Left ventricle myocardium inferior (tissue), 1 donor: Measurements from ENCODE around the gene NFKB2. TPM values are rescaled to one million over a fixed set of nuclear protein-coding genes. Genes with fewer than 3 reads are reported as not detected.

Source experiments
- DNase-seq: peaks from one replicate; pipeline ENCODE4 v3.0.0-alpha.2; 2020
- H3K27ac ChIP-seq: fragments of 200-600 bp; replicated peaks from 2 replicates; pipeline ENCODE4 v1.8.0; 2021
- H3K27me3 ChIP-seq: fragments of 200-600 bp; 2 replicates; pipeline ENCODE4 v1.8.0; 2021; ENCODE audit warnings: low read depth
- H3K36me3 ChIP-seq: fragments of 200-600 bp; 2 replicates; pipeline ENCODE4 v1.8.0; 2021
- H3K4me1 ChIP-seq: fragments of 200-600 bp; 2 replicates; pipeline ENCODE4 v1.8.0; 2021
- H3K4me3 ChIP-seq: fragments of 200-600 bp; 2 replicates; pipeline ENCODE4 v1.8.0; 2021; ENCODE audit warnings: mild to moderate bottlenecking, moderate library complexity
- H3K9me3 ChIP-seq: fragments of 200-600 bp; replicated peaks from 2 replicates; pipeline ENCODE4 v1.8.0; 2021
- intact Hi-C: fragments of 100-400 bp; cut with micrococcal nuclease; formaldehyde crosslinking; loops from one replicate; pipeline ENCODE4 v1.11.0; 2022
- total RNA-seq: library from RNA; stranded (reverse); fragmentation: NEBNext Ultra II Directional; extraction: Animal tissue kit (Norgen Biotek cat#: 25700); gene quantifications from one replicate; pipeline ENCODE4 v1.2.1, GENCODE V29; 2021
- TF ChIP-seq, protein P1 (sequence below): fragments of 200-600 bp; IDR thresholded peaks from 2 replicates; pipeline ENCODE4 v1.8.0; 2021; ENCODE audit warnings: antibody characterized with exemption, mild to moderate bottlenecking, borderline replicate concordance
- donor health status: DM: no; HTN: yes; CAD: no; lungs with severe emphysema.

Gene NFKB2
- total RNA-seq, 1 donor from 2014 or later, result 11.0 TPM

DNA sequence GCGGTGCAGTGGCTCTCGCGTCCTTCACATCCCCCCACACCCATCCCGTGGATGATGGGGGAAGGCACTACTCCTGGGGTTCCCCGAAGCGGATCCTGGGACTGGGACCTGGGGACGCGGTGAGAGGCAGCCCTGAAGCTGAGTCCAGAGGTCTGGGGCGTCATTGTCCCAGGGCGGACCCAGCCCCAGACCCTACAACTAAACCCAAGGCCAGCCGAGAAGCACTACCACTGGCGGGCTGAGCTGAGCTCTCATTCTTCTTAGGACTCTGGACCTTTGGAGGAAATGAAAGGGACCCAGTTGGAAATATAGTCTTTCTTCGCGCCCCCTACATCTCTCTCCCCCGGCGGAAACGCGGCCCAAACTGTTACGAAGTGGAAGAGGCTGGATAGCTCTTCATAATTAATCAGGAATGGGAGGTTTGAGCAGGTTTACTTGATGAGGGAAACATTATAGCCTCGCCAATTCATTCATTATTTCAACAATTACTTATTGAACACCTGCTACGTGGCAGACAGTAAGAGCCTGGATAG is 24.7 kb downstream of the NFKB2 start:
- Histone ChIP-seq H3K27me3 (peaks cover 40% of the 10 kb centered on the region), H3K4me3 (peak overlapping the region; percentile 82), H3K9me3 (no peaks in the 10 kb centered on the region), H3K4me1 (peaks cover 53% of the 10 kb centered on the region), H3K27ac (peak overlapping the region; percentile 95), H3K36me3 (peaks cover 20% of the 10 kb centered on the region)
- TF ChIP-seq, protein P1, sequence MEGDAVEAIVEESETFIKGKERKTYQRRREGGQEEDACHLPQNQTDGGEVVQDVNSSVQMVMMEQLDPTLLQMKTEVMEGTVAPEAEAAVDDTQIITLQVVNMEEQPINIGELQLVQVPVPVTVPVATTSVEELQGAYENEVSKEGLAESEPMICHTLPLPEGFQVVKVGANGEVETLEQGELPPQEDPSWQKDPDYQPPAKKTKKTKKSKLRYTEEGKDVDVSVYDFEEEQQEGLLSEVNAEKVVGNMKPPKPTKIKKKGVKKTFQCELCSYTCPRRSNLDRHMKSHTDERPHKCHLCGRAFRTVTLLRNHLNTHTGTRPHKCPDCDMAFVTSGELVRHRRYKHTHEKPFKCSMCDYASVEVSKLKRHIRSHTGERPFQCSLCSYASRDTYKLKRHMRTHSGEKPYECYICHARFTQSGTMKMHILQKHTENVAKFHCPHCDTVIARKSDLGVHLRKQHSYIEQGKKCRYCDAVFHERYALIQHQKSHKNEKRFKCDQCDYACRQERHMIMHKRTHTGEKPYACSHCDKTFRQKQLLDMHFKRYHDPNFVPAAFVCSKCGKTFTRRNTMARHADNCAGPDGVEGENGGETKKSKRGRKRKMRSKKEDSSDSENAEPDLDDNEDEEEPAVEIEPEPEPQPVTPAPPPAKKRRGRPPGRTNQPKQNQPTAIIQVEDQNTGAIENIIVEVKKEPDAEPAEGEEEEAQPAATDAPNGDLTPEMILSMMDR, result no peak
- intact Hi-C loops, result no loop called here
- DNase-seq, result no peak

DNA sequence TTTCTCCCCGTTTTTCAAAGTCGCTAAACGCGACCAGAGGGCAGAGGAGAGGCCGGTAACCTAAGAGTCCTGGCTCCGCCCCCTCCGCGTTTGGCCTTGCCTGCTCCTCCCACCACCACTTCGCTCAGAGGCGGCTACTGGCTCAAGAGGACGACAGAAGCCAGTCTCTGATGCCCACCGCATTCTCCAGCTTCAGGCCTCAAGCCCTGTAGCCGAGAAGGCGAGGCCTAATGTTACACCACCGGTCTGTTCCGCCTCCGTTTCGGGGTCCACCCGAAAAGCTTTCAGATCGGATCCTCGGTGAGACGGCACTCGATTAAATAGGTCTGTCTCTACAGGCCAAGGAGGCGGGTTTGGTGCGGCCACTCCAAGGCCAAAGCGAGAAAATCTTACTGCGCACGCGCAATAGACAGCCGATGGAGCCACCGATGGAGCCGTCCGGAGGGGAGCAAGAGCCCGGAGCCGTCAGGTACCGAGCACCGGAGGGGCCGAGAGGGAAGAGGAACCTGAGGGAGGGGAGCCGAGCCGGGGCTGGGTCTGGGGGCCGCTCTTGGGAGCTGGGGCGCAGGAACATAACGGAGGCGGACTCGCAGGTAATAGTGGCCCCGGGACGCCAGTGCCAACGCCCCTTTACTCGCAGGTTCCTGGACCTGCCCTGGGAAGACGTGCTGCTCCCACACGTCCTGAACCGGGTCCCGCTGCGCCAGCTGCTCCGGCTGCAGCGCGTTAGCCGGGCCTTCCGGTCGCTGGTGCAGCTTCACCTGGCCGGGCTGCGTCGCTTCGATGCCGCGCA is 25.4 kb downstream of the NFKB2 start, which contains the start of gene FBXL15:
FBXL15 (plus strand) TSS at position 123 of the 793 bp plus-strand sequence; CDS start at position 417, 294 bp downstream.
- peak within 1 kb of the TSS; percentile 82 for H3K4me3 ChIP-seq
- peak; percentile 96 for DNase-seq
- H3K36me3 ChIP-seq, result peaks cover 20% of the 10 kb centered on the region
- H3K27me3 ChIP-seq, result peaks cover 34% of the 10 kb centered on the region
- TF ChIP-seq, protein P1, result peak; percentile 13
- no peaks in the 10 kb centered on the region for H3K9me3 ChIP-seq
- peaks cover 53% of the 10 kb centered on the region for H3K4me1 ChIP-seq
- intact Hi-C loops, result no loop called here
- peak within 1 kb of the TSS; percentile 95 for H3K27ac ChIP-seq

DNA sequence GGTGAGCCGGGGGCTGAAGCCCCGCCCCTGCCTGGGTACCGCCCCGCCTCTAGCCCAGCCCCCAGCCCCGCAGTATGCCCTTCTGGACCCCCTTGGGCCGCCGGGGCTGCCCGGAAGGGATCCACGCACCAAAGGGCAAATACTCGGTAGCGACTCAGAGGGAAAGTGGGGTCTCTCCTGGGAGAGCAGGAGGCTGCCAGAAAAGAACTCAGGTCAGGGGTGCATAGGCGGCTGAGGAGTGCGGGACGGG is 25.9 kb downstream of the NFKB2 start:
- TF ChIP-seq, protein P1, result no peak
- H3K4me3 ChIP-seq, result peak overlapping the region; percentile 82
- peaks cover 53% of the 10 kb centered on the region for H3K4me1 ChIP-seq
- H3K9me3 ChIP-seq, result no peaks in the 10 kb centered on the region
- peaks cover 29% of the 10 kb centered on the region for H3K27me3 ChIP-seq
- intact Hi-C loops, result no loop called here
- H3K36me3 ChIP-seq, result peaks cover 20% of the 10 kb centered on the region
- DNase-seq, result no peak
- peak overlapping the region; percentile 95 for H3K27ac ChIP-seq

DNA sequence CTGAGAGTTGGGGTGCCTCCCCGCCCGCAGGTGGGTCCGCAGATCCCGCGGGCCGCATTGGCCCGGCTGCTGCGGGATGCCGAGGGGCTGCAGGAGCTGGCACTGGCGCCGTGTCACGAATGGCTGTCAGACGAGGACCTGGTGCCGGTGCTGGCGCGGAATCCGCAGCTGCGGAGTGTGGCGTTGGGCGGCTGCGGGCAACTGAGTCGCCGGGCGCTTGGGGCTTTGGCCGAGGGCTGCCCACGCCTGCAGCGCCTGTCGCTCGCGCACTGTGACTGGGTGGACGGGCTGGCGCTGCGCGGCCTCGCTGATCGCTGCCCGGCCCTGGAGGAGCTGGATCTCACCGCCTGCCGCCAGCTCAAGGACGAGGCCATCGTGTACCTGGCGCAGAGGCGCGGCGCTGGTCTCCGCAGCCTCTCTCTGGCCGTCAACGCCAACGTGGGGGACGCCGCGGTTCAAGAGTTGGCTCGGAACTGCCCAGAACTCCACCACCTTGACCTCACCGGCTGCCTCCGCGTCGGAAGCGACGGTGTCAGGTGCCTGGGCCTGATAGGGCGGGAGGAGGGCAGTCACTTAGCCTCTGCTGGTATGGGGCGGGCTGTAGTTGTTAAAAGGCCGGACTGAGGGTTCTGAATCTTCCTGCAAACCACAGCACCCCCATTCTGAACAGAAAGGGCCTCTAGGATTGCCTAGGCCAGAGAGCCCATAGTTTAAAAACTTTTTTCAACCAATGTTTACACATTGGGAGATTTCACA is 26.4 kb downstream of the NFKB2 start:
- H3K27ac ChIP-seq, result peak overlapping the region; percentile 95
- no peak for DNase-seq
- H3K9me3 ChIP-seq, result no peaks in the 10 kb centered on the region
- peaks cover 53% of the 10 kb centered on the region for H3K4me1 ChIP-seq
- peak overlapping the region; percentile 82 for H3K4me3 ChIP-seq
- H3K36me3 ChIP-seq, result peaks cover 20% of the 10 kb centered on the region
- intact Hi-C loops, result no loop called here
- TF ChIP-seq, protein P1, result no peak
- H3K27me3 ChIP-seq, result peaks cover 24% of the 10 kb centered on the region

DNA sequence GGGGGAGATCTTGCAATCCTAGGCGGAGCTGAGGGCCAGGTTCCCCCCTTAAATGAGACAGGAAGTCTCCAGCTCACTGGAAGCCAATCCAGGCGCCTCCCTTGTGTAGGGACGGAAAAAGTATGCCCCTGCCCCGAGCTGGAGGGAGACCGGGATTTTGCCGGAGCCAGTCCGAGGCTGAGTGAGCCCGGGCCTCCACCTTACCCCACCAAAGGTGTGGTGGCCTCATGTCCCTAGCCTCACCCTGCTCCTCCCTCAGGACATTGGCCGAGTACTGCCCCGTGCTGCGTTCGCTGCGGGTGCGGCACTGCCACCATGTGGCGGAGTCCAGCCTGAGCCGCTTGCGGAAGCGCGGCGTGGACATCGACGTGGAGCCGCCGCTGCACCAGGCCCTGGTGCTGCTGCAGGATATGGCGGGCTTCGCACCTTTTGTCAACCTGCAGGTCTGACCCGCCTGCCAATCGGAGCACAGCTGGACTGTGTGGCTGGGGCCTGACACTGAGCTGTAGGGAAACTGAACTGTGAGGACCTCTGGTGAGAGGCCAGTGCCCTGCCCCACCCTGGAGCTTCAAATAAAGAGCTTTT is 27.1 kb downstream of the NFKB2 start:
- H3K4me1 ChIP-seq, result peaks cover 53% of the 10 kb centered on the region
- peak overlapping the region; percentile 95 for H3K27ac ChIP-seq
- peak overlapping the region; percentile 82 for H3K4me3 ChIP-seq
- peaks cover 20% of the 10 kb centered on the region for H3K36me3 ChIP-seq
- no peaks in the 10 kb centered on the region for H3K9me3 ChIP-seq
- peaks cover 17% of the 10 kb centered on the region for H3K27me3 ChIP-seq
- intact Hi-C loops, result no loop called here
- TF ChIP-seq, protein P1, result peak; percentile 86
- DNase-seq, result peak; percentile 80
